Activated CD8-positive, alpha-beta memory T cell treated with anti-CD3 and anti-CD28 coated beads for 1 hour (primary cell): Measurements from ENCODE around the gene SFR1.
A peak's percentile ranks its signal among the peaks of the same experiment; 100 is the strongest.

Experiments used
- DNase-seq, 2 donors: peaks; one replicate each; pipeline ENCODE4 v3.0.0-alpha.2; 2020; ENCODE audit warnings: low read depth in 1 of 2; ENCODE audit errors: extremely low read depth in 1 of 2

SFR1 gene

GRCh38 chr10:104104418-104104817 lies 17.6 kb upstream of the SFR1 start:
- no peak for DNase-seq

- no peak for DNase-seq
Observed at GRCh38 chr10:104104926-104105325, 17.0 kb upstream of the SFR1 start.

- no peak for DNase-seq
Observed at GRCh38 chr10:104109908-104110662, 11.9 kb upstream of the SFR1 start.

GRCh38 chr10:104113376-104113956 lies 8.5 kb upstream of the SFR1 start:
- no peak for DNase-seq

- no peak for DNase-seq
Observed at GRCh38 chr10:104117839-104118323, 4.1 kb upstream of the SFR1 start.

- no peak for DNase-seq
Observed at GRCh38 chr10:104119996-104120395, 2.0 kb upstream of the SFR1 start.

GRCh38 chr10:104120512-104120902 lies 1.5 kb upstream of the SFR1 start:
- no peak for DNase-seq

- peak; percentile 53 to 72 for DNase-seq
Observed at GRCh38 chr10:104120903-104121484, 977 bp upstream of the SFR1 start.

GRCh38 chr10:104122225-104123107 lies 495 bp downstream of the SFR1 start:
- no peak for DNase-seq

- DNase-seq: no peak
Observed at GRCh38 chr10:104123397-104123796, 1.4 kb downstream of the SFR1 start.

- DNase-seq: no peak
Observed at GRCh38 chr10:104127411-104127810, 5.4 kb downstream of the SFR1 start.

- no peak for DNase-seq
Observed at GRCh38 chr10:104128214-104128613, 6.2 kb downstream of the SFR1 start.

- DNase-seq: no peak
Observed at GRCh38 chr10:104130041-104130440, 8.1 kb downstream of the SFR1 start.

GRCh38 chr10:104138131-104138530 lies 16.2 kb downstream of the SFR1 start:
- no peak for DNase-seq

GRCh38 chr10:104139221-104139620 lies 17.2 kb downstream of the SFR1 start:
- DNase-seq: no peak

GRCh38 chr10:104142081-104142480 lies 20.1 kb downstream of the SFR1 start:
- no peak for DNase-seq

- no peak for DNase-seq
Observed at GRCh38 chr10:104143829-104144228, 21.9 kb downstream of the SFR1 start.

- no peak for DNase-seq
Observed at GRCh38 chr10:104144931-104145330, 23.0 kb downstream of the SFR1 start.

GRCh38 chr10:104146882-104147281 lies 24.9 kb downstream of the SFR1 start:
- no peak for DNase-seq

GRCh38 chr10:104150139-104150538 lies 28.2 kb downstream of the SFR1 start:
- DNase-seq: no peak

- no peak for DNase-seq
Observed at GRCh38 chr10:104151737-104152136, 29.8 kb downstream of the SFR1 start.
